Bone marrow (tissue), 2 donors: ENCODE measurements around the gene WNK2.

Experiments used
- DNase-seq, 2 donors: peaks; one replicate each; lab custom pipeline; 2025; lab: John Stamatoyannopoulos, UW

WNK2 gene

GRCh38 chr9:93218671-93219420 lies 34.9 kb downstream of the WNK2 start:
- no peak for DNase-seq

GRCh38 chr9:93219692-93220091 lies 35.8 kb downstream of the WNK2 start:
- DNase-seq: no peak

GRCh38 chr9:93220627-93221026 lies 36.7 kb downstream of the WNK2 start:
- DNase-seq: no peak

GRCh38 chr9:93221044-93221443 lies 37.1 kb downstream of the WNK2 start:
- DNase-seq: no peak

GRCh38 chr9:93222890-93223259 lies 38.9 kb downstream of the WNK2 start:
- DNase-seq: no peak

GRCh38 chr9:93223260-93224180 lies 39.6 kb downstream of the WNK2 start:
- DNase-seq: no peak

- DNase-seq: no peak
Observed at GRCh38 chr9:93224591-93224990, 40.7 kb downstream of the WNK2 start.

GRCh38 chr9:93225417-93225816 lies 41.5 kb downstream of the WNK2 start:
- DNase-seq: no peak

GRCh38 chr9:93225892-93226291 lies 42.0 kb downstream of the WNK2 start:
- no peak for DNase-seq

GRCh38 chr9:93226819-93227218 lies 42.9 kb downstream of the WNK2 start:
- DNase-seq: no peak

GRCh38 chr9:93228030-93228429 lies 44.1 kb downstream of the WNK2 start:
- no peak for DNase-seq

- DNase-seq: no peak
Observed at GRCh38 chr9:93228453-93228852, 44.5 kb downstream of the WNK2 start.

GRCh38 chr9:93229636-93230035 lies 45.7 kb downstream of the WNK2 start:
- DNase-seq: no peak

- no peak for DNase-seq
Observed at GRCh38 chr9:93230185-93230584, 46.2 kb downstream of the WNK2 start.

- no peak for DNase-seq
Observed at GRCh38 chr9:93230601-93231000, 46.7 kb downstream of the WNK2 start.

GRCh38 chr9:93231121-93231694 lies 47.3 kb downstream of the WNK2 start:
- DNase-seq: peak in 1 of 2 donors; percentile 34

GRCh38 chr9:93231716-93232115 lies 47.8 kb downstream of the WNK2 start:
- DNase-seq: no peak

- DNase-seq: no peak
Observed at GRCh38 chr9:93232388-93232960, 48.5 kb downstream of the WNK2 start.

GRCh38 chr9:93233033-93233432 lies 49.1 kb downstream of the WNK2 start:
- DNase-seq: no peak

GRCh38 chr9:93234600-93234999 lies 50.7 kb downstream of the WNK2 start:
- DNase-seq: no peak

- DNase-seq: no peak
Observed at GRCh38 chr9:93235300-93235960, 51.5 kb downstream of the WNK2 start.
